Esophagus squamous epithelium (tissue), 4 donors: ENCODE data around the gene PARVA.

Source experiments
- POLR2A ChIP-seq, 4 donors: fragments of 450-650 bp; IDR thresholded peaks; one replicate each; pipeline ENCODE4 v1.6.1; 2017; ENCODE audit warnings: antibody characterized with exemption in 4 of 4, mild to moderate bottlenecking in 4 of 4, moderate library complexity in 3 of 4
- TF ChIP-seq, protein P1 (sequence below), 6 experiments: fragments of 450-650 bp in 4 of 6; fragments of 200-600 bp in 2 of 6; sonication (generic) in 2 of 6; IDR thresholded peaks; one replicate each; pipeline ENCODE4 v1.5.1; 2016 to 2019; ENCODE audit warnings: antibody characterized with exemption in 6 of 6, mild to moderate bottlenecking in 4 of 6, moderate library complexity in 4 of 6

DNA sequence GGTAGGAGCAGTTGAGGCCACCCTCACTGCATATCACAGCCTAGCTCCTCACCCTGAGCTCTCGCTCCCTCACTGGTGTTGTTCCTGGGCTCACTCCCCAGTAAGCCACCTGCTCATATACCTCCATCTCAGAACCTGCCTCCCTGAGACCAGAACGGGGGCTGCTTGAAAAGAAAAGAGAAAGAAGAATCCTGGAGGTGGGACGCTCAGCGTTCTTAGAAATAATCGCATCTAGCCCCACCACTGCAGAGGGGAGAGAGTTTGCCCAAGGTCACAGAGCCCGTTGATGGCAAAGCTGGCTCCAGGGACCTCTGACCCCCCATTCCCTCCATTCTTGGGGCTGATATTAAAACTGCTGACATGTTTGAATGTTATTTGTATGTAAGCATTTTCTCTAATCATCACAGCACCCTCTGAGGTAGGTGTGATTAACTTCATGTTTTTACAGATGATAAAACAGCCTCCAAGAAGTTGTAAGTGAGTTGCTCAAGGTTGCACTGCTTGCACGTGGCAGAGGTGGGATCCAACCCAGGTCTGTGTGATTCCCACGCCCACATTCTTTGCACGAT, 164.3 kb downstream of the PARVA start:
- TF ChIP-seq, protein P1, sequence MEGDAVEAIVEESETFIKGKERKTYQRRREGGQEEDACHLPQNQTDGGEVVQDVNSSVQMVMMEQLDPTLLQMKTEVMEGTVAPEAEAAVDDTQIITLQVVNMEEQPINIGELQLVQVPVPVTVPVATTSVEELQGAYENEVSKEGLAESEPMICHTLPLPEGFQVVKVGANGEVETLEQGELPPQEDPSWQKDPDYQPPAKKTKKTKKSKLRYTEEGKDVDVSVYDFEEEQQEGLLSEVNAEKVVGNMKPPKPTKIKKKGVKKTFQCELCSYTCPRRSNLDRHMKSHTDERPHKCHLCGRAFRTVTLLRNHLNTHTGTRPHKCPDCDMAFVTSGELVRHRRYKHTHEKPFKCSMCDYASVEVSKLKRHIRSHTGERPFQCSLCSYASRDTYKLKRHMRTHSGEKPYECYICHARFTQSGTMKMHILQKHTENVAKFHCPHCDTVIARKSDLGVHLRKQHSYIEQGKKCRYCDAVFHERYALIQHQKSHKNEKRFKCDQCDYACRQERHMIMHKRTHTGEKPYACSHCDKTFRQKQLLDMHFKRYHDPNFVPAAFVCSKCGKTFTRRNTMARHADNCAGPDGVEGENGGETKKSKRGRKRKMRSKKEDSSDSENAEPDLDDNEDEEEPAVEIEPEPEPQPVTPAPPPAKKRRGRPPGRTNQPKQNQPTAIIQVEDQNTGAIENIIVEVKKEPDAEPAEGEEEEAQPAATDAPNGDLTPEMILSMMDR (IDR thresholded peaks at IDR 0.05) = no peak
- no peak for TF ChIP-seq POLR2A (IDR thresholded peaks at IDR 0.05)
